ENCODE measurements around the gene MRPL50.

The MRPL50 gene

GRCh38 chr9:101375546-101375945 is 22.9 kb downstream of the MRPL50 start:
- no peak for TF ChIP-seq CTCF (IDR thresholded peaks at IDR 0.05; ENCODE audit: low read depth, low read length)
- DNase-seq (ENCODE audit: extremely low read depth, low read depth) = no peak

GRCh38 chr9:101372327-101373118 is 25.9 kb downstream of the MRPL50 start:
- TF ChIP-seq CTCF (IDR thresholded peaks at IDR 0.05; ENCODE audit: low read depth, low read length) = no peak
- DNase-seq (ENCODE audit: extremely low read depth, low read depth) = no peak

GRCh38 chr9:101371813-101372212 is 26.6 kb downstream of the MRPL50 start:
- no peak for DNase-seq (ENCODE audit: extremely low read depth, low read depth)
- TF ChIP-seq CTCF (IDR thresholded peaks at IDR 0.05; ENCODE audit: low read depth, low read length) = no peak

GRCh38 chr9:101369884-101370531 is 28.4 kb downstream of the MRPL50 start:
- no peak for DNase-seq (ENCODE audit: extremely low read depth, low read depth)
- no peak for TF ChIP-seq CTCF (IDR thresholded peaks at IDR 0.05; ENCODE audit: low read depth, low read length)

- no peak for TF ChIP-seq CTCF (IDR thresholded peaks at IDR 0.05; ENCODE audit: low read depth, low read length)
- DNase-seq (ENCODE audit: extremely low read depth, low read depth) = no peak
Observed at GRCh38 chr9:101369286-101369685, 29.1 kb downstream of the MRPL50 start.

GRCh38 chr9:101367323-101367722 is 31.1 kb downstream of the MRPL50 start:
- DNase-seq (ENCODE audit: extremely low read depth, low read depth) = no peak
- no peak for TF ChIP-seq CTCF (IDR thresholded peaks at IDR 0.05; ENCODE audit: low read depth, low read length)

- no peak for TF ChIP-seq CTCF (IDR thresholded peaks at IDR 0.05; ENCODE audit: low read depth, low read length)
- no peak for DNase-seq (ENCODE audit: extremely low read depth, low read depth)
Observed at GRCh38 chr9:101366038-101366756, 32.2 kb downstream of the MRPL50 start.
